ENCODE data around the gene DNAJC5. TPM values are rescaled to one million over a fixed set of nuclear protein-coding genes. Genes with fewer than 3 reads are reported as not detected.
"Not testable (repeated sequence)": the region's sequence is repeated elsewhere in the genome, so short reads cannot be mapped to it uniquely, and the experiment has no call there.

DNAJC5 gene
- total RNA-seq, 4 donors from 2014 or later, result 10.9 to 39.8 (median 25.6) TPM

- Histone ChIP-seq H3K9me3 (no peaks in the 10 kb centered on the region), H3K36me3 (no peaks in the 10 kb centered on the region), H3K4me1 (peaks cover 0 to 18% of the 10 kb centered on the region in 2 donors), H3K27ac (peak overlapping the region; percentile 73 to 80), H3K4me3 (peak overlapping the region; percentile 46 to 73), H3K27me3 (no peaks in the 10 kb centered on the region)
- intact Hi-C loops (cut with DNase I; ENCODE audit: low total_unique reads), result no loop called here
- no peak for TF ChIP-seq POLR2A (IDR thresholded peaks at IDR 0.05)
- no peak for TF ChIP-seq CTCF (IDR thresholded peaks at IDR 0.05)
- DNase-seq, result peak; percentile 20 to 25
Observed at GRCh38 chr20:63968136-63968927, 73.4 kb downstream of the DNAJC5 start.

- Histone ChIP-seq H3K27ac (peak overlapping the region; percentile 73 to 80), H3K4me1 (peaks cover 0 to 18% of the 10 kb centered on the region in 2 donors), H3K4me3 (peak overlapping the region; percentile 46 to 73), H3K27me3 (no peaks in the 10 kb centered on the region), H3K9me3 (no peaks in the 10 kb centered on the region), H3K36me3 (no peaks in the 10 kb centered on the region)
- no peak for TF ChIP-seq POLR2A (IDR thresholded peaks at IDR 0.05)
- TF ChIP-seq CTCF (IDR thresholded peaks at IDR 0.05), result no peak
- intact Hi-C loops (cut with DNase I; ENCODE audit: low total_unique reads), result no loop called here
- DNase-seq, result peak; percentile 23 to 37
Observed at GRCh38 chr20:63968928-63969760, 74.2 kb downstream of the DNAJC5 start.

- Histone ChIP-seq H3K4me3 (peak within 1 kb of the TSS; percentile 46 to 73), H3K27me3 (no peaks in the 10 kb centered on the region), H3K9me3 (no peaks in the 10 kb centered on the region), H3K4me1 (peaks cover 0 to 18% of the 10 kb centered on the region in 2 donors), H3K36me3 (no peaks in the 10 kb centered on the region), H3K27ac (peak within 1 kb of the TSS; percentile 73 to 80)
- DNase-seq, result peak; percentile 66 to 69
- TF ChIP-seq CTCF (IDR thresholded peaks at IDR 0.05) (no peak), POLR2A (IDR thresholded peaks at IDR 0.05) (no peak)
- intact Hi-C loops (cut with DNase I; ENCODE audit: low total_unique reads), result no loop called here
Observed at GRCh38 chr20:63969838-63970713, 75.2 kb downstream of the DNAJC5 start, which contains the start of gene ZNF512B. ZNF512B (minus strand) TSS chr20:63969930; CDS start chr20:63967950, 1,980 bp downstream.

GRCh38 chr20:63970714-63971431 lies 75.9 kb downstream of the DNAJC5 start:
- Histone ChIP-seq H3K4me1 (peaks cover 0 to 18% of the 10 kb centered on the region in 2 donors), H3K9me3 (no peaks in the 10 kb centered on the region), H3K36me3 (no peaks in the 10 kb centered on the region), H3K4me3 (no peak overlapping the region), H3K27me3 (no peaks in the 10 kb centered on the region), H3K27ac (no peak overlapping the region)
- TF ChIP-seq POLR2A (IDR thresholded peaks at IDR 0.05), result no peak
- no peak for TF ChIP-seq CTCF (IDR thresholded peaks at IDR 0.05)
- no peak for DNase-seq
- intact Hi-C loops (cut with DNase I; ENCODE audit: low total_unique reads), result no loop called here

GRCh38 chr20:63971960-63972311 lies 77.0 kb downstream of the DNAJC5 start:
- H3K27ac ChIP-seq, H3K27me3 ChIP-seq, H3K9me3 ChIP-seq, H3K4me3 ChIP-seq, DNase-seq, H3K36me3 ChIP-seq: not testable (repeated sequence)
- intact Hi-C loops (cut with DNase I; ENCODE audit: low total_unique reads), result loop anchor here (2.0 kb wide), 1 partner anchor 433 kb away; no protein-coding TSS in a partner anchor
- peaks cover 0 to 18% of the 10 kb centered on the region in 2 donors for H3K4me1 ChIP-seq
